Suppressor macrophage (primary cell): ENCODE results near the gene IRF8.
A peak's percentile ranks its signal among the peaks of the same experiment; 100 is the strongest.
"Not testable (repeated sequence)": the region's sequence is repeated elsewhere in the genome, so short reads cannot be mapped to it uniquely, and the experiment has no call there.

Source experiments
- DNase-seq, 4 experiments: peaks; one replicate each; pipeline ENCODE4 v3.0.0-alpha.2; 2020 to 2022

IRF8 gene

DNA sequence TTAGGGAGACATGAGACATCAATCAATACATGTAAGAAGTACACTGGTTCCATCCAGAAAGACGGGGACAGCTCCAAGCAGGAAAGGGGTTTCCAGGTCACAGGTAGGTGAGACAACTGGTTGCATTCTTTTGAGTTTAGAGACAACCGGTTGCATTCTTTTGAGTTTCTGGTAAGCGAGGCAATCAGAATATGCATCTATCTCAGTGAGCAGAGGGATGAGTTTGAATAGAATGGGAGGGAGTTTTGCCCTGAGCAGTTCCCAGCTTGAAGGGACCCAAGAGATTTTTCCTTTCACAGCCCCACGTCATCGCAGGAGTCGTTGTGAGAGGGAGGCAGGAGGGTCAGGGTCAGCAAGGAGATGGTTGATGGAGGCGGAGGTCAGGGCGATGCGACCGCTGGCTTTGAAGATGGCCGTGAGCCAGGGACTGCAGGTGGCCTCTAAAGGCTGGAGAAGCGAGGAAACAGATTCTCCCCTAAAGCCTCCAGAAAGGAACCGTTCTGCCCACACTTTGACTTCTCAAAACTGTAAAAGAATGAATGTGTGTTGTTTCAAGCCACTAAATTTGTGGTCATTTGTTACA, 36.5 kb downstream of the IRF8 start:
- no peak for DNase-seq

- DNase-seq, result peak; percentile 78 to 90 (median 83)
Measured at GRCh38 chr16:85935974-85936760, 37.2 kb downstream of the IRF8 start.

- DNase-seq, result no peak
Measured at GRCh38 chr16:85936816-85937215, 37.9 kb downstream of the IRF8 start.

DNA sequence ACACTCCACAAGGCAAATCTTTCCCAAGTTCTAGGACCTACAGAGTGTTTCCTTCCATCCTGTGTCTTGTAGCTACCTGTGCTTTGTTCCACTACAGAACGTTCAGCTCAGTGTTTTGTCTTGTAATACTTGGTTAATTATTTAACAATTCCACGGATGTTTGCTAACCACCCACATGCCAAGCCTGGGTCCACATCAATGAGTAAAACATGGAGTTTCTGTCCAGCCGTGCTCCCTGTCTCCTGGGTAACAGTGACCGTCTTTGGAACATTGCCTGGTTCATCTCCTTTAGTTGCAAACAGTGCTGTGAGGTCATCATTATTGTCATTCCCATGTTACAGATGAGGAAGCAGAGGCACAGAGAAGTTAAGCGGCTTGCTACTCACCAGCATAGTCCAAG, 41.3 kb downstream of the IRF8 start:
- DNase-seq, result peak; percentile 59 to 92 (median 76)

DNA sequence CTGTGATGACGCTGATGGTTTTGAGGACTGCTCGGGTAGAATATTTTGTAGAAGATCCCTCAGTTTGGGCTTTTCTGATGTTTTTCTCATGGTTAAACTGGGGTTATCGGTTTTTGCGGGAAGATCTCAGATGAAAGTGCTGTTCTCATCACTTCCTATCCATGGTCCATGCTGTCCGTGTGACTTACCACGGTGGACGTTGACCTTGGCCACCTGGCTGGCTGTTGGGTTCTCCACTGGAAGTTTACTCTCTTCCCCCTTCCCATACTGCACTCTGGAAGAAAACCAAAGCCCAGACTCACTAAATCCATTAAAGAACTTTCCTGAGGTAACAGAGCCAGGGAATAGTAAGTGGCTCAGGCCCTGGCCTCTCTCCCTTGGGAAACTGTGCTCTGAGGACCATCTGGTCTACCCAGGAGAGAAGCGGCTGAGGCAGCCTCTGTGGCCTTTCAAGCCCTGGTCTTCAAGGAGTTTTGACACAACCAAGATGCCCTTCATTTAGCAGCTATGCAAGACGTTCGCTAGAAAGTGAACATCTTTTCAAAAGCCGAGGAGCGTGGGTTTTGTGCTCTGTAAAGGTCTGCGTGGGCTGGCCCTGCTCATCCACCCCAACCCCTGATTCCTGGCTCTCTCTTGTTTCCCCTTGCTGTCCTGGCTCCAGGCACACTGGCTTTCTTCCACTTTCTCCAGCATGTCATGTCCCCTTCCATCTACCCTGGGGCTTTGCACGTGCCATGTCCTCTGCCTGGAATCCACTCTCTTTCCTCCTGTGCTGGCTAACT, 43.1 kb downstream of the IRF8 start:
- DNase-seq, result no peak

DNA sequence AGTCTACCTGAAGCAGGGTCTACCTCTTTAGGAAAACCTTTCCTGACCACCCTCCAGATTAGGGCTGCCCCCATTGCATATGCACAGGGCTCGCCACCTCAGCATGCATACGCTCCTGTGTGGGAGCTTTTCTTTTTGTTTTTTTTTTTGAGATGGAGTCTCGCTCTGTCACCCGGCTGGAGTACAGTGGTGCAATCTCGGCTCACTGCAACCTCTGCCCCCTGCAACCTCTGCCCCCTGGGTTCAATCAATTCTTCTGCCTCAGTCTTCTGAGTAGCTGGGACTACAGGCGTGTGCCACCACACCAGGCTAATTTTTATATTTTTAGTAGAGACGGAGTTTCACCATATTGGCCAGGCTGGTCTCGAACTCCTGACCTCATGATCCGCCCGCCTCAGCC, 43.7 kb downstream of the IRF8 start:
- DNase-seq, result not testable (repeated sequence)

DNA sequence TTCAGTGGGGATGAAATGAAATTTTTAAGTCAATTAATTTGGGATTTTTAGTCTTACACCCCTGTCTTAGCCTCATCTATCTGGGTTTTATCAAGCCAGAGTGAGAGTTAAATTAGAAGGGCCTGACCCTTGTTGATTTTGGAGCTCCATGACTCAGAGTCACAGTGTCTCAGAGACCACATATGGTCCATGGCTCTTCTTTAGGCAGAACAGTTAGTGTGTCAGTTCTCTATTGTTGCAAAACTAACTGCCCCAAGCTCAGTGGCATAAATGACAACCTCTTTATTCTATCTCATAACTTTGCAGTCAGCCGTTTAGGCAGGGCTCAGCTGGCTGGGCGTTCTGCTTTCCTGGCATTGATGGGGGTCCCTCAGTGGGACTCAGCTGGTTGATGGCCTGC, 44.7 kb downstream of the IRF8 start:
- DNase-seq, result peak; percentile 53 to 87 (median 66)

- no peak for DNase-seq
Measured at GRCh38 chr16:85944572-85945423, 45.8 kb downstream of the IRF8 start.

- no peak for DNase-seq
Measured at GRCh38 chr16:85945424-85945751, 46.4 kb downstream of the IRF8 start.

DNA sequence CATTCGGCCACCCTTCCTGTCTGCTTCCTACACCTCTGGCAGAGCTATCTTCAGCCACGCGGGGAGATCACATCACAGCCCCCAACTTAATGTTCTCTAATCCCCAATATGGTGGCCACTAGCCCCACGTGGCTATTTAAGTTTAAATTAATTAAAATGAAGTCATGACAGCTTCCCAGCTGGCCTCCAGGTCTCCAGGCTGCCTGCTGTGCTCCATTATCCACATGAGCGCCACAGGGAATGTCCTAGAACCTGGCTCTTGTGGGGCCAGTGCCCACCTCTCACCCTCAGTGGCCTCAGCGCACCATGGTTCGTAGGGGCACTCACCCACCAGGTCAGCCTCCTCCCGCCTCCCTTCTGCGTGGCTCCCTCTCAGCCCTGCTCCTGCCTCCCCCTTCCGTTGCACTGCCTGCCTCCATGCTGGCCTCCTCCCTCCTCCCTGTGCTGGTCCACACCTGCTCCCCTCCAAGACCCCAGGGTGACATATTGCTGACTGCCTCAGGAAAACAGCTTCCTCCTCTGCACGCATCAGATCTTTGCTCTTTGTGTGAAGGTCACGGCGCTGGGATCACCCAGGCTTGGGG, 47.7 kb downstream of the IRF8 start:
- no peak for DNase-seq

DNA sequence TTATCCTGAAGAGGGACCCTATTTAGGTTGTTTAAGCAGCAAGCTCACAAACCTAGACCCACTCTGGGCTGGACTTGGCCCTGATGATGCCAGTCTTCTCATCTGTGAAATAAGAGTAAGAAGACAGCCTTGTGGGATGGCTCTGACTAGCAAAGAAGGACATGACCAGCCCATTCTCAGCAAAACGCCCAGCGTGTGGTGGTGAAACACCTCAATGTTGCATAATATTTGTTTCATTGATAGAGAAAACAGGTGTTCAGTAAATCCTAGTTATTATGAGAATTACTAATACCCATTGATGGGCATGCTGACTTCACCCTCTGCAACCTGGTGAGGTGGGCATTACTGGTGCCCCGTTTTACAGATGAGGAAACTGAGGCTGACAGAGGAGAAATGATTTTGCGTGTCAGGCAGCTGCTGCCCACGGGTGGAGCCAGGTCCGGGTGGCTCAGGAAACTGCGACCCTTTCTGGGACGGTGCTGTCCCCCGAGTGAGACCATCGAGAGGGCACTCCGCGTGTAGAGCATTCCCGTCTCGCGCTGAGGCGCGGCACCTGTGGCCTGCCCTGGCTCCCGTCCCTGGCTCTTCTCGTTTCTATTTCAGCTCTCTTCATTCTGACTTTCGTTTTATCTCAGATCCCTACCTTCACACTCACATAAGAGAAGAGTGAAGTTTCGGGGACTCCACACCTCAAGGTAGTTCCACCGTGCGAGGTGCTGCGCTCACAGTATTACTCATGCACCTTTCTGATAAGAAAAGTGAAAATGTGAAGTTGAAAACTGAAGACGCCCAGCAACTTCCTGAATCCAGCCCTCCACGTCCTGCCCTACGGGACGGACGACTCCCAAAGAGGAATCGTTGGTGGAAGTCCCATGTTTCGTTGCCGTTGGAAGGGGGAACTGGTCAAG, 48.5 kb downstream of the IRF8 start:
- peak; percentile 27 to 58 (median 46) for DNase-seq

GRCh38 chr16:85948138-85948509, 49.2 kb downstream of the IRF8 start:
- DNase-seq, result no peak

GRCh38 chr16:85948616-85949265, 49.8 kb downstream of the IRF8 start:
- no peak for DNase-seq

DNA sequence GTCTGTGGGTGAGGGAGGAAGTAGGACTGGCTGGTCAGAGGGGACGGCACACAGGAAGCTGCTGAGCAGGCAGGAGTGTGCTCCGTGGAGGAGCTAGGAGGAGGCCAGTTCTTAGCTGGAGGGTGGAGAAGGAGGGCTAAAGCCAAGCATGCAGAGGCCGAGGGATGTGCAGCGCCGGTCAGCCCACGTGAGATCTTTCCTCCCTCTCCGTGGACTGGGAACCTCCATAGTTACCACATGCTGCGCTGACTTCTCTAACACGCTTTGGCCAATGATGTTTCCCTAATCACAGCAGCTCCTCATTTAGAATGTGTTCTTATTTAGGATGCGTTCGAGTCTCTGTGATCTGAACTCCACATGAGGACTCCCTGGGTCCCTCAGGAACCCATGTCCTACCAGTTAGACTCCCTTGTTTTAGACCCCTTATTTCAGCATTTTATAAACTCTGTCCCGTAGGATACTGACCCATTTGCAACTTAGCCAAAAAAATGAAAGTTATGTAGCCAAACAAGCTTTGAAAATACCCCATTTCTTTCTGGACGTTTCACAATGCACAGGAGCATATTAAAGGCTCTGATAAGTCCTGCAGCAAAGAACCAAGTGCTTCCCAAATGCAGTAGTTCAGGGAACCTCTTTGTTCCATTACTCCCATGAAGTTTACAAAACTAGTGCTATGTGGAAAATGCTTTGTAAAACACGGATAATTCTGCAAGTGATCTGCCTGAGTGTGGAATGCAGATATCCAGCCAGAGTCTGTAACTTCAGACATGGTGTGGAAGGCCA, 51.4 kb downstream of the IRF8 start:
- peak; percentile 44 to 68 (median 66) for DNase-seq

- DNase-seq, result no peak
Measured at GRCh38 chr16:85952197-85952596, 53.2 kb downstream of the IRF8 start.

DNA sequence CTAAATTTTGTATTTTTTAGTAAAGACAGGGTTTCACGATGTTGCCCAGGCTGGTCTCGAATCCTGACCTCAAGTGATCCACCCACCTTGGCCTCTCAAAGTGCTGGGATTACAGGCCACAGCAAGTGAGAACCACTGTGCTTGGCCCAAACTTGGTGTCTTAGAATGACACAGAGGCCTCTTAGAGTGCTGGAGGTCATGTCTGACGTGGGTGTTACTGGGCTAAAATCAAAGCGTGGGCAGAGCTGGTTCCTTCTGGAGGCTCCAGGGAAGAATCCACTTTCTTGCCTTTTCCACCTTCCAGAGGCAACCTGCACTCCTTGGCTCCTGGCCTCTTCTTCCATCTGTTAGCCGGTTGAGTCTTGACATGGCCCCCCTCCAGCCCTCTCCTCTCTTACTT, 53.8 kb downstream of the IRF8 start:
- DNase-seq, result peak in 3 of 4 experiments; percentile 38 to 54 (median 48)

DNA sequence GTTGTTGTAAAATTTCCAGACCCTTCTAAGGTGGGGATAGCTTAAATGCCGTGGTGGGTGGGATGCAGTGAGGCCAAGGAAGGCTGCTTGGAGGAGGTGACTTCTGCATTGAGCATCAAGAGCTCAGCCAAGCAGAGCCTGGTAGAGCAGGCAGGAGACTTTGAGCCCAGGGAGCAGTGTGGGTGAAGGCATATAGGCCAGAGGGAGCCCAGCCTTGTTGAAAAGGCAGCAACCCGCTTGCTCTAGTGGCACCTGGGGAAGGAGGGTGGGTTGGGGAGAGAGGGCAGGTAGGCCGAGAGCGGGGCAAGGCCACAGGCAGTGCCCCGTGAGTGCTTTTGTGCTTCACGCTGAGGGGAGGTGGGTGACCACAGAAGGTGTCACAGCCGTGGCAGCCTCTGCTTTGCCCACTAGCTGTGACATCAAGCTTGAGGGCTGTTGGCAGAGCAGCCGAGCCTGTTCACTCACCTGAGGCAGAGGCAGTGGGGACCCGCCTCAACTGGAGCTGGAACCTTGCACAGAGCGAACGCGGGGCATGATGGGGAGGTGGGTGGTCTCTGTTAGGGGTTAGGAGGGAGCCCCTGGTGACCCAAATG, 56.1 kb downstream of the IRF8 start:
- no peak for DNase-seq

DNA sequence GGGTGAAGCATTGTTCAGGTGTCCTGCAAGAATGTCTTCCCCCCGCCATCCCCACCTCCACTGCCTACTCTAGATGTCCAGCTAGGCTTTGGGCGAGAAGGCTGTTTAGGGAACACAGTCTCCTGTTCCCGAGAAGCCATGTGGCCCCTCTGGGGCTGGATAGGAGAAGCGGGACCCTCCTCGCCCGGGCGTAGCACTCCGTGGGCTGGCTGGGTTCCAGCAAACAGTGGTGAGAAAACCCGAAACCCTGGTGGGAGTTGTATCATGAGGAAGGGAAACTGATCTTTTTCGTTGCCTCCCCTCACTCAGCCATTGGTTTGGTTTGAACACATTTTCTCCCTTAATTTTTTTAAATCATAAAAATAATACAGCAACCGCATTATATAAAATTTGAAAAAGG, 56.6 kb downstream of the IRF8 start:
- peak in 1 of 4 experiments; percentile 25 for DNase-seq

GRCh38 chr16:85956426-85956825, 57.5 kb downstream of the IRF8 start:
- no peak for DNase-seq

DNA sequence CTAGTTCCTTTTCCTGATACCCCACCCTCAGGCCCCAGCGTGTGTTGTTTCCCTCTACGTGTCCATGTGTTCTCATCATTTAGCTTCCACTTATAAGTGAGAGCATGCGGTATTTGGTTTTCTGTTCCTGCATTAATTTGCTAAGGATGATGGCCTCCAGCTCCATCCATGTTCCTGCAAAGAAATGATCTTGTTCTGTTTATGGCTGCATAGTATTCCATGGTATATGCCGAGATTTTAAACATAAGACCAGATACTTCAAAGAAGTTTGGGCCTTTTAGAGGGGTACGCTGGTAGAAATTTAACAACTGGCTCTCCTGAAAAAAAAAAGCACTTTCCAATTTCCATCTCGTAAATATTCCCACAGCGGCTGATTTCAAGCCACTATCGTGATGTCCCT, 59.8 kb downstream of the IRF8 start:
- no peak for DNase-seq
